GM23338 (cell line): Measurements from ENCODE around the gene SPATA31C2. TPM values are rescaled to one million over a fixed set of nuclear protein-coding genes. Genes with fewer than 3 reads are reported as not detected.

ENCODE experiments used
- ATAC-seq: fragments of 200-7000 bp; cut with Tn5 transposase; 3 replicates; pipeline ENCODE4 v1.9.1; 2020
- DNase-seq: peaks from one replicate; pipeline ENCODE4 v3.0.0-alpha.2; 2015; ENCODE audit warnings: low spot score
- H2AFZ ChIP-seq: fragments of 200-600 bp; sonication (generic); 2 replicates; pipeline ENCODE4 v1.8.0; 2016; ENCODE audit warnings: antibody characterized with exemption, mild to moderate bottlenecking, moderate library complexity
- H3F3A ChIP-seq: fragments of 200-600 bp; sonication (generic); replicated peaks from 2 replicates; pipeline ENCODE4 v1.8.0; 2017; ENCODE audit warnings: antibody characterized with exemption, mixed run types, low read depth
- H3K27ac ChIP-seq: fragments of 200-600 bp; sonication (generic); 2 replicates; pipeline ENCODE4 v1.6.1; 2016; ENCODE audit warnings: low read depth
- H3K27me3 ChIP-seq: fragments of 200-600 bp; sonication (generic); 2 replicates; pipeline ENCODE4 v1.8.0; 2016; ENCODE audit warnings: mild to moderate bottlenecking, mixed run types, moderate library complexity; ENCODE audit not compliant: insufficient read depth
- H3K36me3 ChIP-seq: fragments of 200-600 bp; sonication (generic); 2 replicates; pipeline ENCODE4 v1.8.0; 2016; ENCODE audit warnings: mild to moderate bottlenecking; ENCODE audit not compliant: insufficient read depth
- H3K4me1 ChIP-seq: fragments of 200-600 bp; sonication (generic); 2 replicates; pipeline ENCODE4 v1.8.0; 2016; ENCODE audit warnings: mild to moderate bottlenecking, moderate library complexity; ENCODE audit not compliant: insufficient read depth
- H3K4me2 ChIP-seq: fragments of 200-600 bp; sonication (generic); 2 replicates; pipeline ENCODE4 v1.7.1; 2017; ENCODE audit warnings: mixed run types
- H3K4me3 ChIP-seq: fragments of 200-600 bp; sonication (generic); 2 replicates; pipeline ENCODE4 v1.6.1; 2016; ENCODE audit warnings: mixed run types
- H3K79me2 ChIP-seq: fragments of 200-600 bp; sonication (generic); replicated peaks from 2 replicates; pipeline ENCODE4 v1.8.0; 2017; ENCODE audit warnings: mild to moderate bottlenecking; ENCODE audit not compliant: insufficient read depth
- H3K9me2 ChIP-seq: fragments of 200-600 bp; sonication (generic); 2 replicates; pipeline ENCODE4 v1.8.0; 2017; ENCODE audit not compliant: insufficient read depth
- H4K20me1 ChIP-seq: fragments of 200-600 bp; sonication (generic); replicated peaks from 2 replicates; pipeline ENCODE4 v1.8.0; 2017; ENCODE audit warnings: mild to moderate bottlenecking; ENCODE audit not compliant: insufficient read depth
- H3K27ac Mint-ChIP-seq: 2 replicates; pipeline ENCODE4 v1.8.0; 2020; ENCODE audit warnings: inconsistent platforms, mild to moderate bottlenecking, moderate library complexity, mixed read lengths
- H3K27me3 Mint-ChIP-seq: 3 replicates; pipeline ENCODE4 v1.8.0; 2022; ENCODE audit warnings: low read depth, mild to moderate bottlenecking, moderate library complexity, mixed read lengths, inconsistent platforms; ENCODE audit not compliant: insufficient read depth, poor library complexity
- H3K36me3 Mint-ChIP-seq: 3 replicates; pipeline ENCODE4 v1.8.0; 2021; ENCODE audit warnings: low read depth, mild to moderate bottlenecking, inconsistent platforms, moderate library complexity, mixed read lengths
- H3K4me1 Mint-ChIP-seq: 3 replicates; pipeline ENCODE4 v1.8.0; 2020; ENCODE audit warnings: mild to moderate bottlenecking, inconsistent platforms, mixed read lengths
- H3K4me3 Mint-ChIP-seq: 3 replicates; pipeline ENCODE4 v1.8.0; 2021; ENCODE audit warnings: moderate library complexity, mild to moderate bottlenecking, inconsistent platforms, mixed read lengths
- H3K9me3 Mint-ChIP-seq: 3 replicates; pipeline ENCODE4 v1.8.0; 2020; ENCODE audit warnings: moderate library complexity, mild to moderate bottlenecking, inconsistent platforms, mixed read lengths
- EZH2 ChIP-seq: fragments of 200-600 bp; sonication (generic); IDR thresholded peaks from one replicate; pipeline ENCODE4 v1.8.0; 2017; ENCODE audit warnings: antibody characterized with exemption, mild to moderate bottlenecking, low read depth; ENCODE audit not compliant: unreplicated experiment
- JUNB ChIP-seq: IDR thresholded peaks from one replicate; pipeline ENCODE4 v1.6.1; 2016; ENCODE audit warnings: antibody characterized with exemption; ENCODE audit not compliant: unreplicated experiment
- NANOG ChIP-seq: IDR thresholded peaks from 2 replicates; pipeline ENCODE4 v1.6.1; 2016; ENCODE audit warnings: antibody characterized with exemption, borderline replicate concordance
- POLR2AphosphoS5 ChIP-seq: IDR thresholded peaks from 2 replicates; pipeline ENCODE4 v1.6.1; 2016; ENCODE audit warnings: antibody characterized with exemption, low read depth
- STAT1 ChIP-seq: IDR thresholded peaks from one replicate; pipeline ENCODE4 v1.6.1; 2016; ENCODE audit warnings: antibody characterized with exemption; ENCODE audit not compliant: unreplicated experiment
- ZNF331 ChIP-seq: fragments of 250-450 bp; sonication (Bioruptor Pico); IDR thresholded peaks from 2 replicates; pipeline ENCODE4 v1.5.0; 2020; ENCODE audit warnings: low read depth, mild to moderate bottlenecking, moderate library complexity
- polyA plus RNA-seq: library from polyadenylated mRNA; unstranded; fragments of >200 nt; fragmentation: Nextera tagmentation; extraction: Ambion mirVana; gene quantifications from 2 replicates; pipeline ENCODE4 v1.2.1, GENCODE V29; 2016
- total RNA-seq: library from RNA; depleted of rRNA; stranded (reverse); fragments of >200 nt; shearing (Covaris generic); gene quantifications from 2 replicates; pipeline ENCODE4 v1.2.3, GENCODE V29; 2014
- TF ChIP-seq, protein P1 (sequence below): fragments of 250-450 bp; sonication (Bioruptor Pico); IDR thresholded peaks from 2 replicates; pipeline ENCODE4 v1.5.0; 2020; ENCODE audit warnings: mild to moderate bottlenecking, moderate library complexity
- TF ChIP-seq, protein P2 (sequence below): IDR thresholded peaks from 2 replicates; pipeline ENCODE4 v1.6.1; 2016; ENCODE audit warnings: antibody characterized with exemption

SPATA31C2 gene
- total and polyA plus RNA-seq, 2 experiments from 2014 or later: 0.08 to 0.35 TPM

DNA sequence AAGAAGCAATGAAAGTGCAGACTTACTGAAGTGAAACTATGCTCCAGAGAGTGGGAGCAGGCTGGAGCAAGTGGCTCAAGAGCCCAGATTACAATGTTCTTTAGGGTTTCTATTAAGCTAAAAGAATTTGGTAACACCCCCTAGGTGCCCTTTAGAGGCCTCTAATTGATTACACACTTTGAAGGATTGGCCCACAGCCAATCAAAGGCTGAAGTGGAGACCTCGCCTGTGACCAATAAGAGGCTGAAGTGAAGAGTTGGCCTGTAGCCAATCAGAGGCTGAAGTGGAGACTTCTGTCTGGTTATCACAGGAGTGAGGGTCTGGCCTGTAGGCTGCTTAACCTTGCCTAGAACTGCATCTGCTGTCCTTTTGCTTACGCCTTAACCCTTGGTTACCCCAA, 46.7 kb upstream of the SPATA31C2 start (continued):
- TF ChIP-seq, protein P1, sequence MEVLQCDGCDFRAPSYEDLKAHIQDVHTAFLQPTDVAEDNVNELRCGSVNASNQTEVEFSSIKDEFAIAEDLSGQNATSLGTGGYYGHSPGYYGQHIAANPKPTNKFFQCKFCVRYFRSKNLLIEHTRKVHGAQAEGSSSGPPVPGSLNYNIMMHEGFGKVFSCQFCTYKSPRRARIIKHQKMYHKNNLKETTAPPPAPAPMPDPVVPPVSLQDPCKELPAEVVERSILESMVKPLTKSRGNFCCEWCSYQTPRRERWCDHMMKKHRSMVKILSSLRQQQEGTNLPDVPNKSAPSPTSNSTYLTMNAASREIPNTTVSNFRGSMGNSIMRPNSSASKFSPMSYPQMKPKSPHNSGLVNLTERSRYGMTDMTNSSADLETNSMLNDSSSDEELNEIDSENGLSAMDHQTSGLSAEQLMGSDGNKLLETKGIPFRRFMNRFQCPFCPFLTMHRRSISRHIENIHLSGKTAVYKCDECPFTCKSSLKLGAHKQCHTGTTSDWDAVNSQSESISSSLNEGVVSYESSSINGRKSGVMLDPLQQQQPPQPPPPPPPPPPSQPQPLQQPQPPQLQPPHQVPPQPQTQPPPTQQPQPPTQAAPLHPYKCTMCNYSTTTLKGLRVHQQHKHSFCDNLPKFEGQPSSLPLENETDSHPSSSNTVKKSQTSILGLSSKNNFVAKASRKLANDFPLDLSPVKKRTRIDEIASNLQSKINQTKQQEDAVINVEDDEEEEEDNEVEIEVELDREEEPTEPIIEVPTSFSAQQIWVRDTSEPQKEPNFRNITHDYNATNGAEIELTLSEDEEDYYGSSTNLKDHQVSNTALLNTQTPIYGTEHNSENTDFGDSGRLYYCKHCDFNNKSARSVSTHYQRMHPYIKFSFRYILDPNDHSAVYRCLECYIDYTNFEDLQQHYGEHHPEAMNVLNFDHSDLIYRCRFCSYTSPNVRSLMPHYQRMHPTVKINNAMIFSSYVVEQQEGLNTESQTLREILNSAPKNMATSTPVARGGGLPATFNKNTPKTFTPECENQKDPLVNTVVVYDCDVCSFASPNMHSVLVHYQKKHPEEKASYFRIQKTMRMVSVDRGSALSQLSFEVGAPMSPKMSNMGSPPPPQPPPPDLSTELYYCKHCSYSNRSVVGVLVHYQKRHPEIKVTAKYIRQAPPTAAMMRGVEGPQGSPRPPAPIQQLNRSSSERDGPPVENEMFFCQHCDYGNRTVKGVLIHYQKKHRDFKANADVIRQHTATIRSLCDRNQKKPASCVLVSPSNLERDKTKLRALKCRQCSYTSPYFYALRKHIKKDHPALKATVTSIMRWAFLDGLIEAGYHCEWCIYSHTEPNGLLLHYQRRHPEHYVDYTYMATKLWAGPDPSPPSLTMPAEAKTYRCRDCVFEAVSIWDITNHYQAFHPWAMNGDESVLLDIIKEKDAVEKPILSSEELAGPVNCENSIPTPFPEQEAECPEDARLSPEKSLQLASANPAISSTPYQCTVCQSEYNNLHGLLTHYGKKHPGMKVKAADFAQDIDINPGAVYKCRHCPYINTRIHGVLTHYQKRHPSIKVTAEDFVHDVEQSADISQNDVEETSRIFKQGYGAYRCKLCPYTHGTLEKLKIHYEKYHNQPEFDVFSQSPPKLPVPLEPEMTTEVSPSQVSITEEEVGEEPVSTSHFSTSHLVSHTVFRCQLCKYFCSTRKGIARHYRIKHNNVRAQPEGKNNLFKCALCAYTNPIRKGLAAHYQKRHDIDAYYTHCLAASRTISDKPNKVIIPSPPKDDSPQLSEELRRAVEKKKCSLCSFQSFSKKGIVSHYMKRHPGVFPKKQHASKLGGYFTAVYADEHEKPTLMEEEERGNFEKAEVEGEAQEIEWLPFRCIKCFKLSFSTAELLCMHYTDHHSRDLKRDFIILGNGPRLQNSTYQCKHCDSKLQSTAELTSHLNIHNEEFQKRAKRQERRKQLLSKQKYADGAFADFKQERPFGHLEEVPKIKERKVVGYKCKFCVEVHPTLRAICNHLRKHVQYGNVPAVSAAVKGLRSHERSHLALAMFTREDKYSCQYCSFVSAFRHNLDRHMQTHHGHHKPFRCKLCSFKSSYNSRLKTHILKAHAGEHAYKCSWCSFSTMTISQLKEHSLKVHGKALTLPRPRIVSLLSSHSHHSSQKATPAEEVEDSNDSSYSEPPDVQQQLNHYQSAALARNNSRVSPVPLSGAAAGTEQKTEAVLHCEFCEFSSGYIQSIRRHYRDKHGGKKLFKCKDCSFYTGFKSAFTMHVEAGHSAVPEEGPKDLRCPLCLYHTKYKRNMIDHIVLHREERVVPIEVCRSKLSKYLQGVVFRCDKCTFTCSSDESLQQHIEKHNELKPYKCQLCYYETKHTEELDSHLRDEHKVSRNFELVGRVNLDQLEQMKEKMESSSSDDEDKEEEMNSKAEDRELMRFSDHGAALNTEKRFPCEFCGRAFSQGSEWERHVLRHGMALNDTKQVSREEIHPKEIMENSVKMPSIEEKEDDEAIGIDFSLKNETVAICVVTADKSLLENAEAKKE: no peak
- TF ChIP-seq JUNB (no peak), NANOG (no peak)

DNA sequence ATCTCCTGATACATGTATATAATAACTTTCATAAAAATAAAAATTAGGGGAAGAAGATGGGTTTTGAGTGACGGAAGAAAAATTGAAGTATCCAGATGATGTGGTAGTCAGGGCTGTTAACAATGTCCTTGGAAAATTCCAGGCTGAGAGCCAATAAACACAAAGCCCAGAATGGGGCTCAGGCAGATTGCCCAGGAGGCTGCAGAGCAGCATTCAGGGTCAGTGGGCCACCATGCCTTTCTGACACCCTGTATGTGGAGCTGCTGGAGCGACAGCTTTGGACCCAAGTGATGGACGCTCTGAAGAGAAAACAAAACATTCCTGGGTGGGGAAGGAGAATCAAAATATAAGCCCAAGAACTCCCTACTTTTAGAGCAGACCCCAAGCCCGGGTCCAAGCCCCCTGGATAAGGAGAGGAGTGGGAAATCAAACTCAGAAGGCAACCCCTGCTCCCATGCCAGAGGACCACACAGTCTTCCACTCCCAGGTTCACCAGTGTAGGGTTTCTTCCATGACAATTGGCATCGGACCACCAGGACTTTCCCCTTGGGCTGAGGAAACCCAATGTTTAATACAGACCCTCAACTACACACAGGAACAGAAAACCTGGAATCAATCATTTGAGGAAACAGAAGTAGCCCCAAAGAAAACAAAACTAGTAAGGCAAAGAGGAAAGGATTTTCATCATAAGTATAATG, 45.7 kb upstream of the SPATA31C2 start:
- H3K27me3 Mint-ChIP-seq: peaks cover 2% of the 10 kb centered on the region
- no peak for ATAC-seq
- TF ChIP-seq JUNB (no peak), ZNF331 (no peak), POLR2AphosphoS5 (no peak), STAT1 (no peak), EZH2 (no peak)
- TF ChIP-seq, protein P1: no peak
- TF ChIP-seq, protein P2, sequence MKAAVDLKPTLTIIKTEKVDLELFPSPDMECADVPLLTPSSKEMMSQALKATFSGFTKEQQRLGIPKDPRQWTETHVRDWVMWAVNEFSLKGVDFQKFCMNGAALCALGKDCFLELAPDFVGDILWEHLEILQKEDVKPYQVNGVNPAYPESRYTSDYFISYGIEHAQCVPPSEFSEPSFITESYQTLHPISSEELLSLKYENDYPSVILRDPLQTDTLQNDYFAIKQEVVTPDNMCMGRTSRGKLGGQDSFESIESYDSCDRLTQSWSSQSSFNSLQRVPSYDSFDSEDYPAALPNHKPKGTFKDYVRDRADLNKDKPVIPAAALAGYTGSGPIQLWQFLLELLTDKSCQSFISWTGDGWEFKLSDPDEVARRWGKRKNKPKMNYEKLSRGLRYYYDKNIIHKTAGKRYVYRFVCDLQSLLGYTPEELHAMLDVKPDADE: no peak

More for the DNA sequence above, 45.7 kb upstream of the SPATA31C2 start:
- Histone ChIP-seq H3K79me2 (no peaks in the 10 kb centered on the region), H4K20me1 (no peaks in the 10 kb centered on the region), H3K4me1 (no peaks in the 10 kb centered on the region), H3K4me2 (no peak overlapping the region), H2AFZ (no peak overlapping the region), H3F3A (no peaks in the 10 kb centered on the region), H3K9me2 (no peaks in the 10 kb centered on the region), H3K36me3 (no peaks in the 10 kb centered on the region), H3K4me3 (no peak overlapping the region), H3K27ac (no peak overlapping the region), H3K27me3 (no peaks in the 10 kb centered on the region)
- no peak overlapping the region for H3K27ac Mint-ChIP-seq
- H3K36me3 Mint-ChIP-seq: no peaks in the 10 kb centered on the region
- H3K4me1 Mint-ChIP-seq: no peaks in the 10 kb centered on the region
- no peak for DNase-seq
- no peaks in the 10 kb centered on the region for H3K9me3 Mint-ChIP-seq
- H3K4me3 Mint-ChIP-seq: no peak overlapping the region
